Skin of body (tissue), 2 donors: ENCODE measurements around the gene UBL4A. TPM values are rescaled to one million over a fixed set of nuclear protein-coding genes. Genes with fewer than 3 reads are reported as not detected.
A peak's percentile ranks its signal among the peaks of the same experiment; 100 is the strongest.
"Not testable (repeated sequence)": the region's sequence is repeated elsewhere in the genome, so short reads cannot be mapped to it uniquely, and the experiment has no call there.

Experiments
- DNase-seq: peaks from one replicate; lab custom pipeline; 2025; lab: John Stamatoyannopoulos, UW
- total RNA-seq: library from RNA; depleted of rRNA; stranded (reverse); fragments of >200 nt; gene quantifications from one replicate; pipeline ENCODE4 v1.2.3, GENCODE V29; 2014

UBL4A gene
- total RNA-seq, 1 donor from 2014 or later: 19.4 TPM

DNA sequence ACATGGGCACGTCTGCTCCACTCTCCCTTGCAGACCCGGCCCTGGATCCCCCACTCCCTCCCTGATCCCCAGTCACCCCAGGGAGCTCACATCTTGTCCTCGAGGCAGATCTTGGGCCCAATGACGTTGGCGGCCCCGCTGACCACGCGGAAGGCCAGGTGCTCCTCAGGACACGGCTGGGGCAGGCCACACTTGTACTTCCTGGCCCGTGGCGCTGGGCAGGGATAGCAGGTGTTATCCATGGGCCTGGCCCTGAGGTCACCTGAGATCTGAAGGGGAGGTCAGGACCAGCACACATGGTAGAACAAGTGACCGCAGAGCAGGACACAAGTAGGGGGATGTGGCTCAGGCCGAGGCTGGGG lies 21.9 kb upstream of the UBL4A start:
- no peak for DNase-seq

DNA sequence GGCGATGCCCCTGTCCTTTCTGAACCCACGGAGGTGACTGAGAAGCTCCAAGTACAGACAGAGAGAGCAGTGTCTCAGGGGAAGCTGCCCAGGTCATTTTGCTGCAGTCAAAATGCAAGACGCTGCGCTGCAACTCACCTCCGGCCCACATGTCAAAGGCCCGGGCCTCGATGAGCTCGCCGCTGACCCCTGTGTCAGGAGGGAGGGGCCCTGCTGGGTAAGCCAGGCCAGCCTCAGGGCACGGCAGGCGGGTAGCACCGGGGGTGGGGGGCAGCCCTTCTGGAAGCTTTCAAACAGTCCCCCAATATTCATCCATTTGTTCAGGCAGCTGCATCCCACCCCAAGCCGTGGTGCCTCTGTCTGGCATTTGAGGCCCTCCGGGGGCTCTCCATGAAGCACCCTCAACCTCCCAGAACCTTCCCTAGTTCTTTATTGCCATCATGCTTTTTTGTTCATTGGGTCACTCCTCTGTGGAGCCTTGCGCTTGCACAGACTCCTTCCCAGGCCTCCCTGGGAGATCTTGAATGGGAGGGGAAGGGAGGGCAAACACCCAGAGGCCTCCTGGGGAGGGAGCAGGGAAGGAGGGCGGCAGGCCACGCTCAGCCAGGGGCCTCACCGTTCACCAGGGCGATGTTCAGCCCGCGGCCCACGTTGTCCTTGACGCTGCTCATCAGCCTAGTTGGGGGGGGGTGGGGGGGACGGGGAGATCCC lies 21.4 kb upstream of the UBL4A start:
- DNase-seq: no peak

DNA sequence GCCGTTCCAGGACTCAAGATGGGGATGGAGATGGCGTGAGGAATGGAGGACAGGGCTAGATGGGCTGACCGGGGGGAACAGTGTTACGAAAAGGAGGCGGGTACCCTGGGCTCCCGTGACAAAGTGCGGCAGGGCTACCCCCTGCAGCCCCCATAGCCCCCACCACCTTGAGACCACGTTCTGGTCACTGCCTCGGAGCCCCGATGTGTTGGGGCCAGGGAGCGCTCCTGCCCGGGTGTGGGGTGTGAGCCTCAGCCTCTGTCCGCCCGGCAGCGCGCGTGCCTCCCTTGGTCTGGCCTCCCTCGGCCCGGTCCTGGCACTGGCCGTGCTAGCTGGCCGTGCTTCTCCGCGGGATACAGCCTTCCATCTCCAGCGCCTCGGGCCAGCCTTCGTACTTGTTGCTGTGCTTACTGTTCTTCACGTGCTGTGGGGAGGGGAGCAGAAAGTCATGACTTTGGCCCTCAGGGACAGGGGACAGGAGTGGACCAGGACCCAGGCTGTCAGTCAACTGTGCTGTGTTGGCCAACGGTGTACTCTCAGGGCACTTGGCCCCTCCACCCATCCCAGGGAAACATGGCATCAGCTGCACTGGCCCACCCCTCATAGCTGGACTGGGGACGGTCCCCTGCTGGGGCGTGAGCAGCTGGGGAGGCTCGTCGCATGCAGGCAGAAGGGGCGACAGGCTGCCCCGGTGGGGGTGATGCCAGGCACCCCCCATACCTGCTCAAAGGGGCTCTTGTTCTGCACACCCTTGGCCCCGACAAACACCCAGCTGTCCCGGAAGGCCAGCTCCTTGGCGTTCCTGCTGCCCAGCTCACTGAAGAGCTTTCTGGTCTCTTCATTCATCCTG lies 20.3 kb upstream of the UBL4A start:
- no peak for DNase-seq

DNA sequence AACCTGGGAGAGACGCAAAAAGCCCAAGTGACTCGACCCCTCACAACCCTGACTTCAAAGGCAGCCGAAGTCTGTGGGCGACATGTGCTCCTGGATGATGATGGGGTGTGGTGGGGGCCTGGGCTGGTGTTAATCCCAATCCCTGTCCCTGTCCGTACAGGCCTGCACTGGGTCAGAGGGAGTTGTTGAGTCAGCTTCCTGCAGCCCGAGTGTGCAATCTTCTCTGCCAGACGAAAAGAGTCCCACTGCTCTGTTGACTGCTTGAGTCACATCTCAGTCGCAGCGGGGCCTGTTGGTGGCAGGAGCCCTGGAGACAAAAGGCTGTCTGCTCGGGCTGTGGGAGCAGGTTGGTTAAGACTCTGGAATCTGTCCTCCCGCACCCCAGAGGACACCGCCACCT lies 19.3 kb upstream of the UBL4A start:
- no peak for DNase-seq

DNA sequence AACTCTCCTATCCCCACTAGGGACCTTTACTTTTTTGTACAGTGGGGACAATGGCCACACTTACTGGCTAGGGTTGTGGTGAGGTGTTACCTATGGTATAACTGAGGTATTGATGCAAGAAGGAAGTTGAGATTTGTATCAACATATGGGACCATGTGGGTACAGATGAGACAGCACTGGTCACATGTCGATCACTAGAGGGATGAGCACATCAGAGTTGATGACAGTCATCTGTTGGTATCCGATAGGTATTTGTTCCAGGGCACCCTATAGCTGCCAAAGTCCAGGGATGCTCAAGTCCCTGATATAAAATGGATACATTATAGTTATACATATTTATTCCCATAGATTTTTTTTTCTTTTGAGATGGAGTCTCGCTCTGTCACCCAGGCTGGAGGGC lies 16.6 kb upstream of the UBL4A start:
- DNase-seq: no peak

DNA sequence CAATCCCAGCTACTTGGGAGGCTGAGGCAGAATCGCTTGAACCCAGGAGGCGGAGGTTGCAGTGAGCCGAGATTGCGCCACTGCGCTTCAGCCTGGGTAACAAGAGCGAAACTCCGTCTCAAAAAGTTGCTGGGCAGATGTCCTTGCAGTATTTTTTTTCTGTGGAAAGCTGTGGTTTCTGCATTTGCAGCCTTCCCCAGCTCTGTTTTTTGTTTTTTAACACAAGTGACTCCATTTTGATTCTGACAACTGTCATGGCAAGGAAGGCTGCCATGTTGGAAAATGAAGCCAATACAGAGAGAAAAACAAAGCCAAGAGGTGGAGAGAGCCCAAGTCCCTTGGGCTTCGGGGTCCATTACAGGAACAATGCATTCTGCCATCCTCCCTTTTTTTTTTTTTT lies 15.7 kb upstream of the UBL4A start:
- DNase-seq: no peak

DNA sequence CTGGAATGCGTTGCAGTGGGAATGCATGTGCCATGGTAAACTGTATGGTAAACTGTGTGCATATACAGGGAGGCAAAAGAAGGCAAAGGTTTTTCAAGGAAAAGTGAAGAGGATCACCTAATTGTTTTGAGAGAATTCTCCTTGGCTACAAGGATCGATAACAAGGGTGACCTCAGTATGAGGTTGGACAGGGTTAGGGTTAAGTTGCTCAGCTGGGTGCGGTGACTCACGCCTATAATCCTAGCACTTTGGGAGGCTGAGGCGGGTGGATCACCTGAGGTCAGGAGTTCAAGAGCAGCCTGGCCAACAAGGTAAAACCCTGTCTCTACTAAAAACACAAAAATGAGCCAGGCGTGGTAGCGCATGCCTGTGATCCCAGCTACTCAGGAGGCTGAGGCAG lies 15.0 kb upstream of the UBL4A start:
- DNase-seq: not testable (repeated sequence)

DNA sequence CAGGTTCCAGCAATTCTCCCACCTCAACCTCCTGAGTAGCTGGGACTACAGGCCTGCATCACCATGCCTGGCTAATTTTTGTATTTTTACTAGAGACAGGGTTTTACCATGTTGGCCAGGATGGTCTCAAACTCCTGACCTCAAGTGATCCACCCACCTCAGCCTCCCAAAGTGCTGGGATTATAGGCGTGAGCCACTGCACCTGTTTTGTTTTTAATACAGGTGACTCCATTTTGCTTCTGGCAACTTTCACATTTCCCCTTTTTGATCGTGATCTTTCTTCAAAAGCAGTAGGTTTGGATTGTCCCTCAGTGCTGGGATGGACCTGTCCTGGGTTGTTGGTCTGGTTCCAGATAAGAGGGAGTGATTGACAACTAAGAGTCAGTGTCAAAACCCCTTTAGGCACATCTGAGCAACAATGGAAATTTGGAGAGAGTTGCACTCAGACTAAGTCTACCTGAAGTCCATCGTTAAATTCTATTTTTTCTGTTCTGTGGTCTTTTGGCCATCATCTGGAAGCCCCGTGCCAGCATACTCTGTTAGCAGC lies 10.2 kb upstream of the UBL4A start:
- not testable (repeated sequence) for DNase-seq

DNA sequence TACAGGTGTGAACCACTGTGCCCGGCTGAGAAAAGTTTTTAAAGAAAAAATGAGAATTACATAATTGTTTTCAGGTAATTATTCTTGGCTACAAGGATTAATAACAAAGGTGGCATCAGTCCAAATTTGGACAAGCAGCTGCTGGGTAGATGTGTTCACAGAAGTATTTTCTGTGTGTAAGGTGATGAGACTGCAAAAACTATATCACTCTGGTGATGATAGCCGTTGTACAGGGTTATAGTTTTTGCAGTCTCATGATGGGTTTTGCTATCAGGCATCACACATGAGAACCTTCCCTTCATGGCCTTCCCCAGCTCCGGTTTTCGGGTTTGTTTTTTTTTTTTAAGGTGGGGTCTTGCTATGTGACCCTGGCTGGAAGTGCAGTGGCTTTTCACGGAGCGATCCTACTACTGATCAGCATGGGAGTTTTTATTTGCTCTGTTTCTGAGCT lies 9.1 kb upstream of the UBL4A start:
- no peak for DNase-seq

DNA sequence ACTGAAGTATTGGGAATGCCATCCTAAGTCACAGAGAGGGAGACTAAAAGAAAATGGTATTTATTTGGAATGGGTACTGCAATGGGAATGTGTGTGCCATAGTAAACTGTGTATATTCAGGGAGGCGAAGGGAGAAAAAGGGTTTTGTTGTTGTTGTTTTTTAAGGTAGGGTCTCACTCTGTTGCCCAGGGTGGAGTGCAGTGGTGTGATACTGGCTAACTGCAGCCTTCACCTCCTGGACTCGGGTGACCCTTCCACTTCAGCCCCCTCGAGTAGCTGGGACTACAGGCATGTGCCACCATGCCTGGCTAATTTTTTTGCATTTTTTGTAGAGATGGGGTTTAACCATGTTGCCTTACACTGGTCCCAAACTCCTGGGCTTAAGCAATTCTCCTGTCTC lies 8.3 kb upstream of the UBL4A start:
- no peak for DNase-seq

DNA sequence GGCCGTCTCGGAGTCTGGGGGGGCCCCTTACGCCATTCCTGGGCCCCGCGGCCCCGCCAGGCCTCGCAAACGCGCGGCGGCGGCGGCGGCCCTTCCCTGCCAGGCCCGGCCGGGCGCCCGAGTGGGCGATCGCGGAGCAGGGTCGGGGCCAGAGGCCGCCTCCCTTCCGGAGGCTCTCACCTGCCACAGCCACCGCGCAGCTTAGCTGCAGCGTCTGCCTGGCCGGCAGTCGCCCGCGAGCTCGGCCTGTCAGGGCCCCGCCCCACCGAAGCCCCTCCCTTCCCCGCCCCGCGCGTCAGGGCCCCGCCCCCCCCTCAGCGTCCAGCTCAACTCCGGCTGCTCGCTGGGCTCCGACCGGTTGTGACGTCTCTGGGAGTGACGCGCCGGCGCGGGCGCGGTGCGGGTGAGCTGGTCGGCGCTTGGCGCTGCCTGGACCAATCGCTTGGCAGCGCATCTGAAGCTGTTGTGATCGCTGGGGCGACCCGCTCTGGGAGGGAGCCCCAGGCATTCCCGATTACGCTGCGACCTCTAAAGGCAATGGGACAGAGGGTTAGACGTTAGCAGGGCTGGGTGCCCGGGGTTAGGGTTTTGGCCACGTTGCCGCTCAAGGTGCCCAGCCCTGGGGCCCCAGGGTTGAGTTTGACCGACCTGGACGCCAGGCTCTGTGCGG lies 4.1 kb upstream of the UBL4A start, which contains the start of gene SLC10A3:
Gene SLC10A3, minus strand, starts transcription at position 216 of the 670 bp plus-strand sequence. CDS start 1,689 bp downstream, outside the sequence.
- peak; percentile 82 for DNase-seq

DNA sequence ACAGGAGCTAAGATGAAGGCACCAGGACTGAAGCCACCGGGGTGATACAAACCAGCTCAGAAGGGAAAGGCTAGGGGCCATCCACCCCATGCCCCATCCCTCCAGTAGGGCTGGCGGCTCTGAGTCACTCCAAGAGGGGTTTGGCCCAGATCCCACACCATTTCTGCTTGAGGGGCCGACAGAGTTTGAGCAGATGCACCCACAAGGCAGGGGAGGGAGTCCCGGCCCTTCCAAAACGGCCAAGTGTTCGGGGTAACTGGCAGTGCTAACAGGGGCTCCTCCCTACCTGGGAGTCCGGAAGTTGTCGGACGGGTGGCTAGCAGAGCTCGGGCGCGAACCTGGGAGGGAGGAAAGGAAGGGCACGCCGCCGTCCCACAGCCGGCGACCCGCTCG lies 3.6 kb upstream of the UBL4A start:
- no peak for DNase-seq

DNA sequence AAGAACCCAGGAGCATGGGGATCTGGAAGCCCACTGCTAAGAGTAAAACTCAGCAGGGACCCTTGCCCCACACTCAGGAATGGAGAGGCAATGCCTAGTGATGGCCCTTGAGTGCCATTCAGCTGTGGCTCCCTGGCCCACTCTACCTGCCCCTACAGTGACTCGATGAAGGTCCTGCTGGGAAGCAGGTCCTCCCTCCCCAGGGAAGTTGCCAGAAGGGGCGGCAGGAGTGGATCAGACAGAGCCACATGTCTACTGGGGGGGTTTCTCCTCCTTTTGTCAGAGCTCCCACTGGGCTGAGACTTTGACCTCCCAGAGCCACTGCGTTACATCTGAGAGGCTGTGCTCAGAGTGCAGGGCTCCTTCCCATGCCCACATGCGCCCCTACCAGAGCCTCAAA lies 2.8 kb upstream of the UBL4A start:
- no peak for DNase-seq

DNA sequence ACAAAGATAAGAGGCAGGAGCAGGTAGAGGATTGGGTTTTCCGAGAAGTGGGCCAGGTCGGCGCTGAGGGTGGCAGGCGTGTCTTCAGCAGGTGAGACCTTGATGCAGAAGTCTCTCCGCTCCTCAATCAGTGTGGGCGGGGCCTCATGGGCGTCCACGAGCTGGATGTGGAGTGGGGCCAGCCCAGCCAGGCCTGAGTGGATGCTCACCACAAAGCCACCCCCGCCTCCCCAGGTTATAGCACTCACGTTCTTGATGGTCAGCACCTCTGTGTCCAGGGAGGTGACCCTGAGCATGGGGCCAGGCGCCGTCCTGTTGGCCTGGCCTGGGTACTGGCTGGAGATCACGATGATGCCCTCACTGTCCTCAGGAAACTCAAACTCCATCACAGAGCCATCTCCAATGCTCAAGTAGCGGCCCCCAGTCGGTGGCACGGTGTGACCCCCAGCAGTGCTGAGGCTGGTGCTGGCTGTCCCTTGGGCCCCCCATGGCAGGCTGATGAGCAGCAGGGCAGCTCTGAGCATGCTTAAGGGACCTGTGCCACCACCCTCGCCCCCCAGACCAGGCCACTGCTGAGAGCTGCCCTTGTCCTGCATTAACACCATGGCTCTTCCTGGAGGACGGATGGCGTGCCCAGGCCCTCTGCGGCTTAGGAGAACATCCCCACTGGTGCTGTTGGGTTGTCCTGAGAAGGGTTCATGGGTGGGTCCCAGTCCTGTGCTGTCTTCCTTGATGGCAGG lies 2.1 kb upstream of the UBL4A start:
- no peak for DNase-seq

DNA sequence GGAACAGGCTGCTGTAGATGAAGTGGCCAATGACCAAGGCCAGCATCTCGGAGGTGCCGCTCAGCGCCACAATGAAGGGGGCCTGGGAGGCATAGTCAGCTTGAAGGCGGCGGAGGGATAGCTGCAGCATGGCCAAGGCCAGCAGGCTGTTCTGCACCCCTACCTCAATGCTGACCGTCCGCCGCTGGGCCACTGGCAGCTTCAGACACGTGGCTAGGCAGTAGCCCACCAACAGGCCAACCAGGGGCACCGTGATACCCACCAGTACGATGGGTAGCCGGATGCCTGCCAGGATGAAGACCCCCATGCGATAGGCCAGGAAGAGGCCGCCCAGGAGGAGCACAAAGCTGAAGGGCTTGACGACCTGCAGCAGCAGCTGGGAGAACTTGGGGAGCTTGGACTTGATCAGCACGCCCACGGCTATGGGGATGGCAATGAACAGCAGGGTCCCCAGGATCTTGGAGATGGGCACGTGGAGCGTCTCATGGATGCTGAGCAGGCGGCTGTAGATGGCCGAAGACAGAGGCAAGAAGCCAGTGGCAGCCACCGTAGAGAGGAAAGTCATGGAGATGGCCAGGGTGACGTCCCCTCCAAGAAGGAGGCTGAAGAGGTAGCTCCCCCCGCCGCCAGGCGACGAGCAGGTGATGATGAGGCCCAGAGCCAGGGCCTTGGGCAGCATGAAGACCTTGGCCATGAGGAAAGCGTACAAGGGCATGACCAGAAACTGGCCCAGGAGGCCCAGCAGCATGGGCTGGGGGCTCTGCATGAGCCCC lies 1.3 kb upstream of the UBL4A start:
- no peak for DNase-seq

DNA sequence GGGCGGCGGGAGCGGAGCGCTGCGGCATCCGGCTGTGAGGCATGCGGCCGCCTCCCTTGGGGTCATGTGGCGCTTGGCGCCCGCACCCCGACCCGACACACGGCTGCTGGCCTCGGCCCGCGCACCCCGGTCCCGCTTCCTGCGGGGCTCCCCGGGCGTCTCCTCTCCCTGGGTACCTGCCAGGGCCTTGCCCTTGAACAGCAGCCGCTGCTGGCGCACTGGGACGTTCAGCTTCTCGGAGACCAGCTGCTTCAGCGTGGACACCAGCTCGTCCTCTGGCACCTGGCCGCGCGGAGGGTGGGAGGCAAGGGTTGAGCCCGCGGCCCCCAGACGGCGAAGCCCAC lies 391 bp downstream of the UBL4A start:
- no peak for DNase-seq

DNA sequence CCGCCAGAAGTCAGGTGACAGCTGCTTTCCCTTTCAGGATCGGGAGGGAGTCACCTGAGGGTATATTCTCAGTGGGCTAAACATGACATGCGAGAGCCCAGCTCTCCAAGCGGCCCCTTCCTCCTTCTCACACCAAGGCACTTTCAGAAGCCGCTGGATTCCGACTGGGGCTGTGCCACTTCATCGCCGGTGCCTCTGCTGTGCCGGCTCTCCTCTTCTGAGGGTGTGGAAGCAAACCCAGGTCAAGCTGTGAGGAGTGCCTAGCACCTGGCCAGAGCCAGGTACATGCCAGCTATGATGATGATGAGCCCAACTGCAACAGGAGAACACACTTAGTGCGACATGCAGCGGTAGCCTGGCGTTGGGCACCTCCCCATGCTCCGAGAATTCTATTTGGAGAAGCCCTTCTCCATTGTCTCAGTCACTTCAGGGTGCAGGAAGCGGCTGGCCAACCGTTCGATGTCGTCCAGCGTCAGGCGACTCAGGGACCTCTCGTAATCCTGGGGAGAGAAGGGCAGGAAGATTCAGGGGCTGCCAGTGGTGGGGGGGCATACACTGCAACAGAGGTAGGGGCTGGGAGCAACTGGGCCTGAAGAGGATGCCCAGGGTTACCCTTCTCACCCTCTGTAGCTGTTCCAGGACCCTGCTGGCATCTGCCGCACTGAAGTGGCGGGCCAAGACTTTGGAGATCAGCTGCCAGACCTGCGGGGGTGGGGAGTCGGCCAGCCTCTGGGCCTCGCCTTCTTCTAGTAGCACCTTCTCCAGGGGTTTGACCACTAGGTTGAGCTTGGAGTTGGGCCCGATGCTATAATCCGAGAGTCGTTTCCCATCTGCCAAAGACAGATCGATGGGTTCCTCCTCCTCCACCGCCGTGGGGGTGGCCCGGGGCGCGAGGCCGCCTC lies 1.0 kb downstream of the UBL4A start:
- DNase-seq: no peak

DNA sequence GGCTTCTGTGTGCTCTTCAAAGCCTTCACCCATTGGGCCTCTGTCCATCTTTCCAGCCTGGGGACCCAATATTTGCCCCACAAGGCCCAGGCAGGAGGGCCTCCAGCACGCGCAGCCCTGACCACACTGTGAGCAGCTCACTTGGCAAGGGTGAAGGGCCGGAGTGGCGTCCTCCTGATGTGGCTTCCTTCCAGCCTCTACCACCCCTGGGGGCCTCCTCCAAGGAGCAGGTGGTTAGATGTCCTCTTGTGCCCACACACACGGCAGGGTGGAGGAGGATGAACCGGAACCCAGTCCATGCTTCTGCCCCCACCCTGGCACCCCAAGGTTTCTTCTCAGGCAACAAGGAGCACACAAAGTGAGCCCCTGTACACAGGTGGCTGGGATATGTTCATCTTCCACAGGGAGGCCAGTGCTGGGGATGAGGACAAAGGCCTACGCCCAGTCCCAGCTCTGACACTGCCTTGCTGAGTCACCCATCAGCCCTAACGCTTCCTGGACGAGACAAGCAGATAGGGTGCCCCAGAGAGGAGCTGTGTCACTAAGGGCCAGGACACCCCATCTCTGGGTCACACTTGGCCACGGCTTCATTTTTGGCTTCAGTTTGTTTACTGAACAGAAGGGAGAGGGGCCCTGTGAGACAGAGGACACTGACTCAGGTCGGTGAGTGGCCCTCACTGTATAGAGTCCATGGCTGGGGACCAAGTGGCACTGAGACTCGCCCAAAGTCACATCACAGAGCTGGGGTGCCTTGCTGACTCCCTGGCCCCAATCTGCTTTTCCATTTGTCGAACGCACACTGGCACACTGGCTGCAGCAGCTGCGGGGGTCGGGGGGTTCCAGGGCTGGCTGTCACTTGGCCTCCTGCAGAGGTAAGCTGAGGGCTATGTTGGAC lies 1.9 kb downstream of the UBL4A start:
- no peak for DNase-seq
